ENCODE results near the gene PITPNC1.

- TF ChIP-seq CTCF (IDR thresholded peaks at IDR 0.05) = no peak
- TF ChIP-seq EZH2 (IDR thresholded peaks at IDR 0.05; ENCODE audit: borderline replicate concordance, insufficient read depth, low read depth, low read length, poor library complexity, severe bottlenecking) = no peak
Measured at GRCh38 chr17:67658265-67658664, 281.2 kb downstream of the PITPNC1 start.
